Mucosa of stomach (tissue), 1 donor: ENCODE data around the gene FAM20B.
A peak's percentile ranks its signal among the peaks of the same experiment; 100 is the strongest.

ENCODE experiments used
- H3K27me3 ChIP-seq: one replicate; pipeline ENCODE4 v1.7.0; 2013; ENCODE audit warnings: mild to moderate bottlenecking, low read length; ENCODE audit not compliant: control insufficient read depth, insufficient read depth
- H3K36me3 ChIP-seq: one replicate; pipeline ENCODE4 v1.7.0; 2013; ENCODE audit warnings: low read length; ENCODE audit not compliant: control insufficient read depth, insufficient read depth
- H3K4me1 ChIP-seq: one replicate; pipeline ENCODE4 v1.7.0; 2013; ENCODE audit warnings: mild to moderate bottlenecking, low read length; ENCODE audit not compliant: control insufficient read depth, insufficient read depth
- H3K4me3 ChIP-seq: one replicate; pipeline ENCODE4 v1.7.0; 2013; ENCODE audit warnings: low read length
- H3K9ac ChIP-seq: one replicate; pipeline ENCODE4 v1.7.0; 2013; ENCODE audit warnings: mild to moderate bottlenecking, low read length, moderate library complexity
- H3K9me3 ChIP-seq: one replicate; pipeline ENCODE4 v1.7.0; 2013; ENCODE audit warnings: mild to moderate bottlenecking, low read length, moderate library complexity; ENCODE audit not compliant: control insufficient read depth
- donor health status: Pancreatic carcinoma.

Gene FAM20B

DNA sequence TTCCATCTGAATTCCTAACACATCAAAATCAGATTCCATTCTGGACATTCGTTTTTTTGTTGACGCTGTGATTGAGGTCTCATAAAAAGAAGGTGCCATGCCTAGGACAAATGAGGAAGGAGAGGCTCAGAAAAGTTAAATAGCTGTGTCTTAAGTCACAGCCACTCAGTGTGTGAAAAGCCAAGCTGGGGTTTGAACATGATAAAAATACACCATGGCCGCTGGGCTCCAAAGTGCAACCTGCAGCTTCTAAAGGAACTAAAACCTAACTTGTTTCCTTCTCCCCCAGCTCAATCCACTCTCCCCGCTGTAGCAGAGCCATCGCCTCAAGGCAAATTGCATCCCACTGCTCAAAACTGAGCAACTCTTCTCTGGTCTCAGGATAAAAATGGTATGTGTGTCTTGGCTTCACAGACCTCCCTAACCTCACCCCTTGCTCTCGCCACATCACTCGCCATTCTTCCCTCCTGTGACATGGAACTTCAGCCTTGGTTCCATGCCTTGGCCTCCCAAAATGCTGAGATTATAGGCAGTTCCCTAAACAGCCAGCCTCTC, 22.1 kb upstream of the FAM20B start:
- Histone ChIP-seq H3K4me3 (no peak overlapping the region), H3K27me3 (no peaks in the 10 kb centered on the region), H3K4me1 (peaks cover 30% of the 10 kb centered on the region), H3K9ac (no peak overlapping the region), H3K36me3 (no peaks in the 10 kb centered on the region), H3K9me3 (no peaks in the 10 kb centered on the region)

GRCh38 chr1:179007233-179007632, 18.5 kb upstream of the FAM20B start:
- Histone ChIP-seq H3K9ac (no peak overlapping the region), H3K36me3 (no peaks in the 10 kb centered on the region), H3K27me3 (no peaks in the 10 kb centered on the region), H3K4me1 (peaks cover 45% of the 10 kb centered on the region), H3K4me3 (no peak overlapping the region), H3K9me3 (no peaks in the 10 kb centered on the region)

DNA sequence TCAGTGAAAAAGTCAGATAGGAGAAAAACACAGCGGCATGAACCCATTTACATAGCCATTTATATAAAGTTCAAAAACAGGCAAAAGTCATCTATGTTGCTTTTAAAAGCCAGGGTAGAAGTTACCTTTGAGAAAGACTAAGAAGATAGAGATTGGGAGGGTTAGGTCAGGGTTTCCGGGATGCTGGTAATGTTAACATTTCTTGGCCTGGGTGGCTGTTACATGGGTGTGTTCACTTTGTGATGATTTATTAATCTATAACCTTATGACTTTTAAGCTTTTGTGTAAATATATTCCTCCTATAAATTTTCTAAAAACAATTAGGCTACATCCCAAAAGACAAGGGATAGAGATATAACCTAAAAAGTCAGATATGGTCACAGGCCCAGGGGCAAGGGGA, 15.0 kb upstream of the FAM20B start:
- Histone ChIP-seq H3K27me3 (no peaks in the 10 kb centered on the region), H3K9ac (no peak overlapping the region), H3K4me3 (no peak overlapping the region), H3K9me3 (no peaks in the 10 kb centered on the region), H3K36me3 (no peaks in the 10 kb centered on the region), H3K4me1 (peaks cover 25% of the 10 kb centered on the region)

- no peaks in the 10 kb centered on the region for H3K27me3 ChIP-seq
- H3K4me1 ChIP-seq = peaks cover 36% of the 10 kb centered on the region
- H3K9ac ChIP-seq = no peak overlapping the region
- H3K4me3 ChIP-seq = no peak overlapping the region
- H3K9me3 ChIP-seq = no peaks in the 10 kb centered on the region
- no peaks in the 10 kb centered on the region for H3K36me3 ChIP-seq
Measured at GRCh38 chr1:179012038-179012437, 13.7 kb upstream of the FAM20B start.

- H3K9me3 ChIP-seq = no peaks in the 10 kb centered on the region
- H3K4me1 ChIP-seq = peaks cover 35% of the 10 kb centered on the region
- H3K36me3 ChIP-seq = no peaks in the 10 kb centered on the region
- no peak overlapping the region for H3K9ac ChIP-seq
- no peak overlapping the region for H3K4me3 ChIP-seq
- no peaks in the 10 kb centered on the region for H3K27me3 ChIP-seq
Measured at GRCh38 chr1:179014123-179014522, 11.6 kb upstream of the FAM20B start.

DNA sequence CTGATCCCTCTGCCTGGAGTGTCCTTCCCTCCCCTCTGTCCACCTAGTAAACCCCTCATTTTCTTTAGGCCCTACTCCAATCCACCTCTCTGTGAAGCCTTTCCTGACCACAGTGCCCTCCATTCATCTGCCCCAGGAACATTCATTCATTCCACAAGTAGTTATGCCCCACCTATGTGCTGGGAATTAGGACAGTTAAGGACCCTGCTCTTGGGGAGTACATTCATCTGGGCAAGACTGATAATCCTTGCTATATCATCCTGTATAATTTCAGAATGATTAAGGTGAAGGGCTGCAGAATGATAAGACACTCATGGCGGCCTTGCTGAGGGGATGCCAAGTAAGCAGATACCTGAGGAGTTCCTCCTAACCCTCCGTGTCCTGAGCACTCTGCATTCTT, 10.3 kb upstream of the FAM20B start:
- Histone ChIP-seq H3K27me3 (no peaks in the 10 kb centered on the region), H3K36me3 (no peaks in the 10 kb centered on the region), H3K4me1 (peaks cover 38% of the 10 kb centered on the region), H3K4me3 (no peak overlapping the region), H3K9me3 (no peaks in the 10 kb centered on the region), H3K9ac (no peak overlapping the region)

DNA sequence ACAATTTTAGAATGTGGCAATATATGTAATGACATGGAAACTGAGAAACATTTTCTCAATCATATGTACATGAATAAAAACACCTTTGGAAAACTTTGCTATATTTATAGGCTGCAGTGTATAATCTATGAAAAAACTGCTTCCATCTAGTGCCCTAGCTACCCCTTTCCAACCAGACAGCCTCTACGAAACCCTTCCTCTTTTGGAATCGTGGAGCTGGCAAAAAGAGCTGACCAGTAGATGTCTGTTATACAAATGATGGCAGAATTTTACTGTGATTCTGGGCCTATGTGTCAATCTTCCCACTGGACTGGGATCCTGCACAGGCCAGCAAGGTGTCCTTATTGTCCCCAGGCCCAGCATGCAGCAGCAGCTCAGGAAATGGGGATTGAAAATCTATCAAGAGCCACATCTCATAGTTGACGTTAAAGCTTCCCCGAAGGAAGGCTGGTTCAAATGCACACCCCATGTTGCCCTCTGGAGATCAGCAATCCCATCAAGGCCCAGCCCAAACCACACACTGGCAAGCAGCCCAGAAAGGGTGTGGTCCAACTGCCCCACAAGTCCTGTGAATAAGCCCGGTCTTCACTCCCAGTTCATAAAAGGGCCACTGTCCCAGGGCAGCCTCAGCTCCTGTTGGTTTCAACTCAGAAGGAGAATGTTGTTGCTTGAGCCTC, 8.8 kb upstream of the FAM20B start:
- Histone ChIP-seq H3K9me3 (no peaks in the 10 kb centered on the region), H3K4me3 (peak overlapping the region; percentile 36), H3K4me1 (peaks cover 28% of the 10 kb centered on the region), H3K9ac (peak overlapping the region; percentile 58), H3K36me3 (no peaks in the 10 kb centered on the region), H3K27me3 (no peaks in the 10 kb centered on the region)

- Histone ChIP-seq H3K4me3 (peak overlapping the region; percentile 36), H3K36me3 (no peaks in the 10 kb centered on the region), H3K4me1 (peaks cover 32% of the 10 kb centered on the region), H3K9me3 (no peaks in the 10 kb centered on the region), H3K27me3 (no peaks in the 10 kb centered on the region), H3K9ac (peak overlapping the region; percentile 58)
Measured at GRCh38 chr1:179017383-179018326, 8.0 kb upstream of the FAM20B start.

DNA sequence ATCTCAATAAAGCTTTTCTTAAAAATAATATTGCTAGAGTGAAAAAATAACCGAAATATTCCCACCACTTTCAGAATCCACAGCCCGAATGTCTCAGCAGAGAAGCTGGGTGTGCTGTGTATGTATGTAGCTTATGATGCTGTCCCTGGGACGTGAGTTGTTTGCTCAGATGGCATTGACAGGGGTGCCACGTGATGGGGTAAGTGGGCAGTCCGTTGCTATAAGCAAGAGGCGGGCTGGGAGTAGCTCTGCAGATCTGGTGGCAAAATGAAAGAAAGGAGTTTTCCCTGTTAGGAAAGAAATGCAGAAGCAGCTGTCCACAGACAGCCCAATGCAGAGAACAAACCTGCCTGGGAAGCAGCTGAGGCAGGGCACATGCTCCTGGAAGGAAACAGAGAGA, 3.8 kb upstream of the FAM20B start:
- Histone ChIP-seq H3K4me3 (no peak overlapping the region), H3K9ac (no peak overlapping the region)

GRCh38 chr1:179023946-179024650, 1.6 kb upstream of the FAM20B start:
- no peak overlapping the region for H3K9ac ChIP-seq
- H3K4me1 ChIP-seq = peaks cover 19% of the 10 kb centered on the region
- no peaks in the 10 kb centered on the region for H3K27me3 ChIP-seq
- no peaks in the 10 kb centered on the region for H3K36me3 ChIP-seq
- no peak overlapping the region for H3K4me3 ChIP-seq
- no peaks in the 10 kb centered on the region for H3K9me3 ChIP-seq

More for the DNA sequence above, 3.8 kb upstream of the FAM20B start:
- Histone ChIP-seq H3K36me3 (no peaks in the 10 kb centered on the region), H3K4me1 (peaks cover 22% of the 10 kb centered on the region), H3K9me3 (no peaks in the 10 kb centered on the region), H3K27me3 (no peaks in the 10 kb centered on the region)

GRCh38 chr1:179025975-179026812, 500 bp downstream of the FAM20B start:
- Histone ChIP-seq H3K9me3 (no peaks in the 10 kb centered on the region), H3K4me3 (peak overlapping the region; percentile 57), H3K27me3 (no peaks in the 10 kb centered on the region), H3K36me3 (no peaks in the 10 kb centered on the region), H3K4me1 (peaks cover 32% of the 10 kb centered on the region), H3K9ac (peak overlapping the region; percentile 95)
